Neuronal stem cell (in vitro differentiated cells): ENCODE data around the gene NOVA2.
A peak's percentile ranks its signal among the peaks of the same experiment; 100 is the strongest.

ENCODE experiments used
- DNase-seq: peaks from one replicate; pipeline ENCODE4 v3.0.0-alpha.2; 2013; ENCODE audit warnings: low spot score
- H2AFZ ChIP-seq: one replicate; pipeline ENCODE4 v1.6.1; 2013; ENCODE audit warnings: mild to moderate bottlenecking, low read length, inconsistent platforms
- H2AK5ac ChIP-seq: 2 replicates; pipeline ENCODE4 v1.6.1; 2013; ENCODE audit warnings: low read depth, mild to moderate bottlenecking, inconsistent platforms, low read length, moderate library complexity, mixed read lengths
- H2BK120ac ChIP-seq: 2 replicates; pipeline ENCODE4 v1.6.1; 2013; ENCODE audit warnings: low read depth, mild to moderate bottlenecking, inconsistent platforms, low read length, moderate library complexity, mixed read lengths
- H2BK12ac ChIP-seq: one replicate; pipeline ENCODE4 v1.6.1; 2013; ENCODE audit warnings: low read length, inconsistent platforms
- H2BK15ac ChIP-seq: 2 replicates; pipeline ENCODE4 v1.6.1; 2013; ENCODE audit warnings: mild to moderate bottlenecking, low read length, inconsistent platforms, mixed read lengths
- H2BK5ac ChIP-seq: one replicate; pipeline ENCODE4 v1.6.1; 2013; ENCODE audit warnings: inconsistent platforms, mild to moderate bottlenecking, low read length, moderate library complexity
- H3K14ac ChIP-seq: one replicate; pipeline ENCODE4 v1.6.1; 2013; ENCODE audit warnings: low read length, inconsistent platforms
- H3K18ac ChIP-seq: 2 replicates; pipeline ENCODE4 v1.6.1; 2013; ENCODE audit warnings: low read length, inconsistent platforms
- H3K23ac ChIP-seq: 2 replicates; pipeline ENCODE4 v1.6.1; 2013; ENCODE audit warnings: low read depth, mild to moderate bottlenecking, mixed read lengths, low read length, inconsistent platforms; ENCODE audit not compliant: poor library complexity
- H3K27ac ChIP-seq: replicated peaks from 3 replicates; pipeline ENCODE4 v1.5.1; 2013; ENCODE audit warnings: low read length, inconsistent platforms
- H3K27me3 ChIP-seq, 3 experiments: 2 replicates each; pipeline ENCODE4 v1.6.1; 2013; ENCODE audit warnings: low read length in 3 of 3, mild to moderate bottlenecking in 2 of 3, inconsistent platforms in 1 of 3, low read depth in 1 of 3, mixed read lengths in 1 of 3, moderate library complexity in 1 of 3; ENCODE audit not compliant: control insufficient read depth in 3 of 3, insufficient read depth in 3 of 3
- H3K36me3 ChIP-seq, 2 donors: replicated peaks in 1 of 2; 2 replicates each; pipeline ENCODE4 v1.6.1; 2013; ENCODE audit warnings: low read length in 2 of 2; ENCODE audit not compliant: control insufficient read depth in 2 of 2, insufficient read depth in 2 of 2
- H3K4ac ChIP-seq: 2 replicates; pipeline ENCODE4 v1.6.1; 2013; ENCODE audit warnings: inconsistent platforms, mild to moderate bottlenecking, low read length, moderate library complexity
- H3K4me1 ChIP-seq, 2 donors: 1 replicate in 1 of 2; 2 replicates in 1 of 2; pipeline ENCODE4 v1.6.1; 2013; ENCODE audit warnings: low read length in 2 of 2, low read depth in 1 of 2; ENCODE audit not compliant: control insufficient read depth in 2 of 2, insufficient read depth in 1 of 2
- H3K4me2 ChIP-seq: one replicate; pipeline ENCODE4 v1.6.1; 2013; ENCODE audit warnings: mild to moderate bottlenecking, low read length, inconsistent platforms; ENCODE audit not compliant: insufficient read depth, poor library complexity, severe bottlenecking
- H3K4me3 ChIP-seq, 2 donors: 2 replicates each; pipeline ENCODE4 v1.5.1; 2013; ENCODE audit warnings: low read length in 2 of 2, mild to moderate bottlenecking in 2 of 2, inconsistent platforms in 1 of 2, moderate library complexity in 1 of 2
- H3K79me1 ChIP-seq: one replicate; pipeline ENCODE4 v1.6.1; 2013; ENCODE audit warnings: low read depth, mild to moderate bottlenecking, inconsistent platforms, low read length, moderate library complexity
- H3K9ac ChIP-seq: one replicate; pipeline ENCODE4 v1.6.1; 2013; ENCODE audit warnings: mild to moderate bottlenecking, low read depth, low read length, inconsistent platforms; ENCODE audit not compliant: poor library complexity
- H3K9me3 ChIP-seq, 2 donors: replicated peaks in 1 of 2; 2 replicates each; pipeline versions ENCODE3 to v1.6.1; 2013; ENCODE audit warnings: low read length in 2 of 2, mild to moderate bottlenecking in 2 of 2, inconsistent platforms in 1 of 2, low read depth in 1 of 2, mixed read lengths in 1 of 2, moderate library complexity in 1 of 2; ENCODE audit not compliant: control insufficient read depth in 2 of 2, insufficient read depth in 1 of 2
- H4K8ac ChIP-seq: one replicate; pipeline ENCODE4 v1.6.1; 2013; ENCODE audit warnings: low read depth, mild to moderate bottlenecking, inconsistent platforms, low read length, moderate library complexity
- H4K91ac ChIP-seq: one replicate; pipeline ENCODE4 v1.6.1; 2013; ENCODE audit warnings: low read length, low read depth, mild to moderate bottlenecking, inconsistent platforms; ENCODE audit not compliant: poor library complexity
- WGBS, 2 donors: extraction: QIAGEN DNeasy Blood & Tissue Kit; methylation state at CpG; one replicate each; pipeline ENCODE4 v1.1.7; 2013; ENCODE audit warnings: missing lambda C conversion rate in 2 of 2, mixed read lengths in 1 of 2; ENCODE audit not compliant: insufficient read length in 2 of 2, insufficient replicate concordance in 1 of 2; ENCODE audit errors: extremely low coverage in 2 of 2; 5-methylcytosine and 5-hydroxymethylcytosine counted together

The NOVA2 gene

DNA sequence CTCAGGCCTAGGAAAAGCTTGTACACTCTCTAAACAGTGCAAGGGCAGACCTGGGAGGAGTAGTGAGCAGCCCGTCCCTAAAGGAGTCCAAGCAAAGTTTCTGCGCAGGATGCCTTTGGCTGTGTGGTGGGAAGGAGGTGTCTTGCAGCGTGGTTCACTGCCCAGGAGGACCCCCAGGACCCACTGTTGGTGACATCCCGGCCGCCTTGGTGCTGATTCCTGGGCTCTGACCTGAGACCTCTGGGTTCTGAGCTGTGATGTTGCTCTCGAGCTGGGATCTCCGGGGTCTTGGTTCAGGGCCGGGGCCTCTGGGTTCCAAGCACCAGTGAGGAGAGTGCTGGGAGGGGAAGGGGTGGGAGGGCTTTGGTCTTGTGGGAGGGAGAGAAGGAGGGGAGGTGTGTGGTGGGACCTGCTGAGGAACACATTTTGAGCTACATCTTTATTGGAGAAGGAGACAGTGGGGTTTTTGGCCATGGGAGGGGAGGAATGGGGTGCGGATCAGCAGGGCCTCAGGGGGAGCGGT, 45.1 kb upstream of the NOVA2 start:
- no peak overlapping the region for H3K4me3 ChIP-seq
- no peak overlapping the region for H2BK12ac ChIP-seq
- H3K18ac ChIP-seq = peak overlapping the region; percentile 27
- H3K36me3 ChIP-seq = peaks cover 8 to 12% of the 10 kb centered on the region in 2 donors
- no peak overlapping the region for H3K14ac ChIP-seq
- no peak for DNase-seq
- no peak overlapping the region for H3K27ac ChIP-seq
- no peak overlapping the region for H3K4ac ChIP-seq
- H3K9me3 ChIP-seq = no peaks in the 10 kb centered on the region
- no peak overlapping the region for H4K8ac ChIP-seq
- no peak overlapping the region for H4K91ac ChIP-seq
- H2BK120ac ChIP-seq = no peak overlapping the region
- H2BK15ac ChIP-seq = no peak overlapping the region
- peaks cover 4 to 20% of the 10 kb centered on the region in 2 donors for H3K4me1 ChIP-seq
- no peak overlapping the region for H2AK5ac ChIP-seq
- H2BK5ac ChIP-seq = no peak overlapping the region
- no peak overlapping the region for H3K23ac ChIP-seq
- H3K4me2 ChIP-seq = no peak overlapping the region
- peaks cover 2% of the 10 kb centered on the region for H3K79me1 ChIP-seq
- no peak overlapping the region for H3K9ac ChIP-seq
- no peak overlapping the region for H2AFZ ChIP-seq
- no CpG with 5 or more reads among the region's 10 CpGs for WGBS, 2 donors
- H3K27me3 ChIP-seq = peaks cover 0 to 23% (median 11%) of the 10 kb centered on the region in 3 experiments

DNA sequence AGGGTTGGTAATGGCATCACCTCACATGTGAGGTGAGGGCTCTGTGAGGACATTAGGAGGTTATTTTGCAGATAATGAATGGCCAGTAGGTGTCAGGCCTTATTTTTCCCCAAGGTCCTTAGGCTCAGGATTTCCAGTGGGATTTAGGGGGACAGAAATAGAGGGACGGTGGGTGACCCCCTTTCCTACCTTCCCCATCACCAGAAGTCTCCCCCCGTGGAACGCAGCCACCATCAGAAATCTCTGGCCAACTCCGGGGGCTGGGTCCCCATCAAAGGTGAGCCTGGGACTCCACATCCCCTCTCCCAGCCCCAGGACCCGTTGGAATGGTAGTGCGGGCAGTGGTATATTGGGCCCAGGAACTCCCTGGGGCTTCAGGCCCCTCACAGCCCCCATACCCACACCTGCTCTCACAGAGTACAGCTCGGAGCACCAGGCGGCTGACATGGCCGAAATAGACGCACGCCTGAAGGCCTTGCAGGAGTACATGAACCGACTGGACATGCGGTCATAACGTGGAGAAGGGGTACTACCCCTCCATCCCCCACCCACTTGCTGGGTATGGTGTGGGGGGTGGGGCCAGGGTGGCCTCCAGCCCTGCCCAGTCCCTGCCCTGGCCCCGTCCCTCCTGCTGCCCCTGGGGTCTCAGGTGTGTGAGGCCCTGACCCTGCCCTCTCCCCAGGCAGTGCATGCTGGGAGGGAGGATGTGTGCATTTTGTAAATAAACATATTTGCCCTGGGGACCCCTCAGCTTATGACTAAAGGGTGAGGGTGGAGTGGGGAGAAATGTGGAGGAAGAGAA, 44.4 kb upstream of the NOVA2 start:
- Histone ChIP-seq H3K27me3 (peaks cover 0 to 23% (median 11%) of the 10 kb centered on the region in 3 experiments), H3K9ac (no peak overlapping the region), H3K79me1 (peaks cover 2% of the 10 kb centered on the region), H2BK120ac (no peak overlapping the region), H3K27ac (no peak overlapping the region), H2AK5ac (peak overlapping the region; percentile 9), H2BK12ac (peak overlapping the region; percentile 50), H4K8ac (no peak overlapping the region), H3K4me3 (no peak overlapping the region), H3K14ac (no peak overlapping the region), H4K91ac (no peak overlapping the region), H3K4ac (no peak overlapping the region), H3K4me2 (no peak overlapping the region), H2AFZ (no peak overlapping the region), H3K9me3 (no peaks in the 10 kb centered on the region), H3K4me1 (peaks cover 4 to 20% of the 10 kb centered on the region in 2 donors), H3K23ac (no peak overlapping the region), H3K18ac (no peak overlapping the region), H2BK5ac (no peak overlapping the region), H3K36me3 (peaks cover 5 to 12% of the 10 kb centered on the region in 2 donors), H2BK15ac (no peak overlapping the region)
- no peak for DNase-seq
- no CpG with 5 or more reads among the region's 15 CpGs for WGBS, 2 donors

DNA sequence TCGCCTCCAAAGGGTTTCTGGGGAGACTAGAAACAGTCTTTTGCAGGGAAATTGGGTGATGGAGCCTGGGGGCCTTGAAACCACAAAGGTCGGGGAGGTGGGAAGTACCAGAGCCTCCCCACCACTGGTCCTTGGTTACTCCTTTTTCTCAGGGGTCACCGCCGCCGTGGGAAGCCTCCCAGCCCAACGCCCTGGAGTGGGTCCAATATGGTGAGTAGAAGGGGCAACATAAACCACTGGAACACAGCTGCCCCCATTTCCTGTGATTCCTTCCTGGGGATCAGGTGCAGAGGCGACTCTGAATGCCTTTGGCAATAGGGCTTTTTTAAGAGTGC, 43.4 kb upstream of the NOVA2 start:
- no peak overlapping the region for H3K4me2 ChIP-seq
- peak overlapping the region; percentile 12 for H2AK5ac ChIP-seq
- no peak overlapping the region for H2AFZ ChIP-seq
- H3K36me3 ChIP-seq = peaks cover 5 to 12% of the 10 kb centered on the region in 2 donors
- peaks cover 4 to 17% of the 10 kb centered on the region in 2 donors for H3K4me1 ChIP-seq
- H2BK5ac ChIP-seq = no peak overlapping the region
- no CpG with 5 or more reads among the region's 7 CpGs for WGBS, 2 donors
- no peak for DNase-seq
- H3K23ac ChIP-seq = no peak overlapping the region
- H3K27me3 ChIP-seq = peaks cover 0 to 23% (median 11%) of the 10 kb centered on the region in 3 experiments
- H3K18ac ChIP-seq = peak overlapping the region; percentile 27
- no peaks in the 10 kb centered on the region for H3K9me3 ChIP-seq
- no peak overlapping the region for H2BK12ac ChIP-seq
- no peak overlapping the region for H4K91ac ChIP-seq
- no peak overlapping the region for H2BK15ac ChIP-seq
- H3K27ac ChIP-seq = no peak overlapping the region
- no peak overlapping the region for H3K4ac ChIP-seq
- H3K4me3 ChIP-seq = no peak overlapping the region
- H3K79me1 ChIP-seq = no peaks in the 10 kb centered on the region
- H2BK120ac ChIP-seq = no peak overlapping the region
- H4K8ac ChIP-seq = no peak overlapping the region
- H3K14ac ChIP-seq = no peak overlapping the region
- H3K9ac ChIP-seq = no peak overlapping the region

DNA sequence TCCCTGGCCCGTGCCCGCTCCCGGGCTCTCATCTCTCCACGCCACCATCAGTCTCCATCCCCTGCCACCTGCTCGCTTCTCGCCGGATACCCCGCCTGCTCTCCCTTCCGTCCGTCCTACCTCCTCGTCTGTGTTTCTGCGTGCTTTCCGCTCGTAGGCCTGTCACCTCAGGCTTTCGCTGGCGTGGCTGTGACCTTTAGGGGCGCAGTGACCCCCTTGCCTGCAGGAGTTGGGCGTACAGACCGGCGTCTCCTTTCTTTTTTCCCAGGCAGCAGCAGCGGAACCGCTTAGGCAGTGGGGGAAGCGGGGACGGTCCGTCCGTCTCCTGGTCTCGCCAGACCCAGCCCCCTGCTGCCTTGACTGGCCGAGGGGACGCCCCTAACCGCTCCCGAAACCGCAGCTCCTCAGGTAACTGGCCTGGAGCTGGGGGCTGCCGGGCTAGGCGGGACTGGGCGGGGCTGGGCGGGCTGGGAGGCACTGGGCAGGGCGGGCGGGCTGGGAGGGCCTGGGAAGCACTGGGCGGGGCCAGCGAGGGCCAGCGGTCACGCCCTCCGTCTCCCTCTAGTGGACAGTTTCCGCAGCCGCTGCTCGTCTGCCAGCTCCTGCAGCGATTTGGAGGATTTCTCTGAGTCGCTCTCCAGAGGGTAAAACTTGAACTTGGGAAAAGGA, 42.9 kb upstream of the NOVA2 start:
- Histone ChIP-seq H3K4me1 (peaks cover 4 to 14% of the 10 kb centered on the region in 2 donors), H3K18ac (peak overlapping the region; percentile 93), H3K23ac (peak overlapping the region; percentile 92), H4K91ac (no peak overlapping the region), H3K4me3 (peak overlapping the region; percentile 31 to 78), H2BK15ac (peak overlapping the region; percentile 81), H2BK12ac (peak overlapping the region; percentile 32), H3K27ac (no peak overlapping the region), H2BK5ac (peak overlapping the region; percentile 42), H2AFZ (peak overlapping the region; percentile 84), H3K14ac (peak overlapping the region; percentile 86), H3K27me3 (peaks cover 0 to 23% (median 11%) of the 10 kb centered on the region in 3 experiments), H4K8ac (no peak overlapping the region), H3K79me1 (no peaks in the 10 kb centered on the region), H3K9ac (peak overlapping the region; percentile 87), H3K4ac (no peak overlapping the region), H3K4me2 (peak overlapping the region; percentile 97), H2BK120ac (no peak overlapping the region), H3K9me3 (no peaks in the 10 kb centered on the region), H2AK5ac (peak overlapping the region; percentile 76), H3K36me3 (peaks cover 5 to 12% of the 10 kb centered on the region in 2 donors)
- DNase-seq = peak; percentile 81
- no CpG with 5 or more reads among the region's 48 CpGs for WGBS, 2 donors
